HL-60 (cell line): ENCODE measurements around the gene NYNRIN.

Experiments used
- CTCF ChIP-seq: IDR thresholded peaks from one replicate; pipeline ENCODE4 v1.5.1; 2011; ENCODE audit warnings: low read length, control low read depth, inconsistent platforms; ENCODE audit not compliant: insufficient read depth
- POLR2AphosphoS5 ChIP-seq: IDR thresholded peaks from 2 replicates; pipeline ENCODE4 v1.6.1; 2012; ENCODE audit warnings: low read depth

- TF ChIP-seq POLR2AphosphoS5 (no peak), CTCF (no peak)
Measured at GRCh38 chr14:24437020-24437735, 38.4 kb downstream of the NYNRIN start.
